Ecto neural progenitor cell (in vitro differentiated cells): Measurements from ENCODE around the gene CNTNAP2.

Experiments
- DNase-seq: peaks from one replicate; pipeline ENCODE4 v3.0.0-alpha.2; 2018; ENCODE audit warnings: low spot score

The CNTNAP2 gene

DNA sequence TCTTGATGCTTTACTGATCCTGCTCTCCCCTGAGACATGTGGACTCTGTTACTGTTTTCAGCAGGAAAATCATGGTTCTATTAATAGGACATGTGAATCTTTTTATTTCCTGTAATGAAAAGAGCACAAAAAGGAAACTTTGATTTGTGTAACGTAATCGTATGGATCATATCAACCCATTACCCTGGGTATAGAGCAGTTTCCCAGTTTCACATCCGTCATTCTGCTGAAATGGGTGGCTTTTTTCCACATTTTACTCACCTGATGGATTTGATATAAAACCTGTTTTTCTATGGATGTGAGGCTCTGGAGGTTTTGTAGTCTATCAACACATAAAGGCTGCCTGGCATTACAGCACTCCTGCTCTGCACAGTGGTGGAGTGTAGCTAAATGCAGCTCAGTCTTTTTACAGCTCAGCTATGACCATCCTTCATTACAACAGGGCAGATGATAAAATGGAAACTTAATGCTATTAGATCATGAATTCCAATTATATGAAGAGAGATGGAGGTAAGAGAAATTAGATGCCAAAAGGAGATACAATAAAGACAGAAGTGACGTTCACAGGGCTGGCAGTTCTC is 1987.6 kb downstream of the CNTNAP2 start:
- DNase-seq, result no peak

- no peak for DNase-seq
Observed at GRCh38 chr7:148104924-148105323, 1988.3 kb downstream of the CNTNAP2 start.

DNA sequence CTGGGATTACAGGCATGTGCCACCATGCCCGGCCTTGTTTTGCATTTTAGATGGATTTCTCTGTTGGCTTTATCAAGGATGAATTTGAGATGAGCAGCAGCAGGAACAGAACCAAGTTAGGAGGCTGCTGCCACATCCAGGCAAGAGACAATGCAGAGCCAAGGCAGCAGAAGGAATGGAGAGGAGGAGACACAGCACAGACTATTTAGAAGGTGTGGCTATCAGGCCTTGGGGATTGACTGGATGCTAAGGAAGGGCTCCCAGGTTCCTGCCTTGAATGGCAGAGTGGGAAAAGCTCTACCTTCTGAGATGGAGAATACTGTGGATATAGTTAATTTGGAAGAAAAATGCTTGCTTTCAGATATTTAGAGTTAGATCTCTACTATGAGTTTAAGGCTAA is 1989.3 kb downstream of the CNTNAP2 start:
- no peak for DNase-seq

- no peak for DNase-seq
Observed at GRCh38 chr7:148107443-148108127, 1991.0 kb downstream of the CNTNAP2 start.

DNA sequence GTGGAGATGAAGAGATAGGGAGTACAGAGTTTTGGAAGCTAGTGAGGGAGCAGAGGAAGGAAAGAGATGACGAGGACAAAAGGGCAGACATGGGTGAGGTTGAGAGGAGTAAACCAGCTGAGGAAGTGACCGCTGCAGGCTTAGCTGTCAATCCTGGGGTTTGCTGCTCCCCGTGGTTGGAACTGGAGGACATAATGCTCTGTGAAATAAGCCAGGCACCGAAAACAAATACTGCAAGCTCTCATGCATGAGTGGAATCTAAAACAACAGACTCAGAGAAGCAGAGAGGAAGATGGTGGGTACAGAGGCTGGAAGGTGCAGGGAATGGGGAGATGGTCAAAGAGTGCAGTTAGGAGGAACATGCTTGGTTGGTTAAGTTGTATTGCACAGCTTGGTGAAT is 1991.8 kb downstream of the CNTNAP2 start:
- DNase-seq, result no peak

DNA sequence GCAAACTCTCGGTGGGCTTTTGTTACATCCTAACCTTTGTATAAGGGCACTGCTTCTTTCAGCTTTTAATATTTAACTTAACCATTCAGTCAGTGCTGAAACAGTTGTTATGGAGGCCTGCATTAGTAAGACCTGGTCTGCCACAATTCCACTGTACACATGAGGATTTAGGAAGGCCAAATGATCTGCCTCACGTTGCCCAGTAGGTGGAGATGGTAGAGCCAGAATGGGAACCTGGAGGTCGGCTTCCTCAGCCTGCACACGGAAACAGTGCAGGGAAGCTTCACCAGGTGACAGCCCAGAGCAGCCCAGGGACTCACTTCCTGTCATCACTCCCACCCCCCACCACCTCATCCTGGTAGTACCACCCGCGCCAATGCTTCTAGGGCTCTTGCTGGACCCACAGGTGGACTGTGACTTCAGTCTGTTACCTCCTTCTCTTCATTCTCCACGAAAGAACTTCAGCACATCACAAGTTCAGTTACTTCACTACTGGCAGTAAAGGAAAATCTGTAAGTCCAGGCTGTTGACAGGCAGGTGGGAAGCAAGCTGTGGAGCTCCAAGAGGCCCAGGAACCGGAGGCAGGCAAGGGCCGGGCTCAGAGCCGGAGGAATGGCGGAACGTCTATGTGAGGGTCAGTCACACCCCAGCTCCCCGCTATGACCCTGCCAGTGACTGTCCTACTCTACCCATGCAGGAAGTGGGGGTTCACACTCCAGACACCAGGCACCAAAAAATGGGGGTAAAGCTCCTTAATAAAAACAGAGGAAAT is 1993.7 kb downstream of the CNTNAP2 start:
- no peak for DNase-seq

GRCh38 chr7:148114804-148115203 is 1998.2 kb downstream of the CNTNAP2 start:
- no peak for DNase-seq

GRCh38 chr7:148115308-148115707 is 1998.7 kb downstream of the CNTNAP2 start:
- no peak for DNase-seq

GRCh38 chr7:148116195-148116594 is 1999.6 kb downstream of the CNTNAP2 start:
- DNase-seq, result no peak

DNA sequence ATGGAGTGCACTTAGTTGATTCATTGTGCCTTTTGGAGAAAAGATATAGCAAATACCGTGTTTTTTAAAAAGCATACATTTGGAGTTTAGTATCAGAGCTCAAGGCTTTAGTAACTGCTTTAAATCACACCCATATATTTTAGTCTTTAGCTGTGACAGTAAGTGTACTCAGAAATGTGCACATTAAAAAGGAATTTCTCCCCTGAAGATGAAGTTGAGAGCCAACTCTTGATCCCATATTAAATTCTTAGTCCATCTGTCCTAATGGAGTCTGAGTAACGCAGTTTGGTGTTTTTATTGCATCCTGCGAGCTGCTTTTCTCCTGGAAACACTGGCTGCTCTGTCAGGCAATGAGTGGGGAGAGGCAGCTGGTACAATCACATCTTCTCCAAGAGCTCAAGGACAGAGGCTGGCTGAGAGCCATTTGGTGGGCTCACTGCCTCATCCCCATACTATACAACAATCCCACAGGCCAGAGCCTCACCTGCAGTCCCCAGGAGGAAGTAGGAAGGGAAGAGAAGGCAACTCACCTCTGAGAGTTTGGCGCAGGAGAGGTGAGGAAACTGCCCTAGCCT is 2000.3 kb downstream of the CNTNAP2 start:
- no peak for DNase-seq

DNA sequence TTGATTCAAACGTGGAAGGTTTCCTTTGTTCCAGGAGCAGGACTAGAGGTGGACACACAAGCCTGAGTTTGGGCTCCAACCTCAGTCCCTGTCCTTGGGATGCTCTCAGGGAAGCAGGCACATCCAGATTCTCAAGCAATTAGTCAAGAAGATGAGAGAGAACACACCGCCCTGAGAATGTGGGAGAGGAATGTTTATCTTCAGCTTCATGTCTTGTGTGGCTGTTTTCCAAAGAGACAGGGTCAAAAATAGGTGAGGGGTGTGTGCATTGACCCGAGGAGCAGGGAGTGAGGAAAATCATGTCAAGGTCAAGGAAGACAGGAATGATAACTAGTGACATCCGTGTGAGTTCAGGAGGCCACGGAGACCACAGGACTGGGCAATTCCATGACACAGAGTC is 2001.8 kb downstream of the CNTNAP2 start:
- DNase-seq, result no peak

GRCh38 chr7:148121401-148121800 is 2004.8 kb downstream of the CNTNAP2 start:
- DNase-seq, result no peak

- no peak for DNase-seq
Observed at GRCh38 chr7:148121847-148122246, 2005.2 kb downstream of the CNTNAP2 start.

GRCh38 chr7:148124477-148124876 is 2007.9 kb downstream of the CNTNAP2 start:
- DNase-seq, result no peak

- DNase-seq, result no peak
Observed at GRCh38 chr7:148127374-148127773, 2010.8 kb downstream of the CNTNAP2 start.

DNA sequence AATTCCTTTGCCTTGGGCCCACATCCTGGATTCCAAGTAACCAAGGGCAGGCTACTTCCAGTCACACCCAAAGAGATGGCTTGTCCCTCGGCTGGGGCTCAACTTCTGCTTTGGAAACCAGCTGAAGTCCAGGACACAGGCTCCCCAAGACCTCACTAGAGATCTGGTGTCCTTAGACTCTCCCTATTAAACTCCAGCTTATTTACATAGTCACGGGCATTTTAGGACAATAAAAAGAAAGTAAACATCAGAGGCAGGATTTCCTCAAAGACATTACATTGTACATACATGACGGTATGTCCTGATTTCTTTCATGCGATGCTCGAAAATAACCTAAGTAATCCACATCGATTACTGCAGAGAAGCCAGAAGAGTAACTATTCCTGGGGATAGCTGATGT is 2012.4 kb downstream of the CNTNAP2 start:
- no peak for DNase-seq

- no peak for DNase-seq
Observed at GRCh38 chr7:148135116-148135515, 2018.5 kb downstream of the CNTNAP2 start.

- no peak for DNase-seq
Observed at GRCh38 chr7:148135997-148136396, 2019.4 kb downstream of the CNTNAP2 start.

DNA sequence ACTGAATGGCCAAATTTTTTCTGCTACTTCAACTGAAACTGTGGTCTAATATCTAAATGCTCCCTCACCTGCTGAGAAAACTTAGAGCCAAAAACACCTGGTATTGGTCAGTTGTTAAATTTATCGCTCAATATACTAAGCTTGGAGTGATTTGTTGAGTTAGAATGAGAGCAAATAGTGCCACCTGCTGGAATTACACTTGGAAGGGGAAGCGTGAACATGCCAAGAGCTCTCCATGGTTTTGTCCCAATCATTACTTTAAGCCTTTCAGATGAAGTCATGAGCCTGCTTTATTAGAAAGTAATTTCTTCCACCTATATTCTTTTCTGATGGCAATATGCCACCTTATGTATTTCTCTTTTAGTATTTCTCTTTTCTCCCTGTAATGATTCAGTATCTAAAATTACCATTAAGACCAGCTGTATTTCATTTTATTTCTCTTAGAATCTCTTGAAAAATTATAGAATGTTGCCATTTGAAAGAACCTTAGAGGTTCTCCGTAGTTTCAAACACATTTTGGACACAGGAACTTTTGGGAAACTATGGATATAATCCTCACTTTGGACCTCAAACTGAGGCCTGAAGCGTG is 2026.2 kb downstream of the CNTNAP2 start:
- no peak for DNase-seq

- DNase-seq, result no peak
Observed at GRCh38 chr7:148144827-148145226, 2028.2 kb downstream of the CNTNAP2 start.

DNA sequence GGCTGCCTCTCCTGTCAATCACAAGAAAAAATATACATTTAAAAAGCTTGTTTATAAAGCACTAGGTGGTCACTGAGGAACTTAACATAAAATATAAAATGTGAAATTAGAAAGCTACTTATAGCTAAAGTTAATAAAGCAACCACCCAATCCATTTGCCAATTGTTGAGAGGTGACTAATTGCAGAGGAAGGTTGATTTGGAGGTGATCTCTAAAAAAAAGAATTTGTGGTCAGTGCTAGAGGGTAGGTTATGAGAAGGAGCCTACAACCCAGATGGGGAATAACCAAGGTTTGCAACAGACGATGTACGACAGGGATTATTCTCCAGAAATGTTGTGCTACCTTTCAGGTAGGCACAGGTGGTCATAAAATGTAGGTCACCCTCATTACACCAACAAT is 2029.7 kb downstream of the CNTNAP2 start:
- DNase-seq, result no peak

DNA sequence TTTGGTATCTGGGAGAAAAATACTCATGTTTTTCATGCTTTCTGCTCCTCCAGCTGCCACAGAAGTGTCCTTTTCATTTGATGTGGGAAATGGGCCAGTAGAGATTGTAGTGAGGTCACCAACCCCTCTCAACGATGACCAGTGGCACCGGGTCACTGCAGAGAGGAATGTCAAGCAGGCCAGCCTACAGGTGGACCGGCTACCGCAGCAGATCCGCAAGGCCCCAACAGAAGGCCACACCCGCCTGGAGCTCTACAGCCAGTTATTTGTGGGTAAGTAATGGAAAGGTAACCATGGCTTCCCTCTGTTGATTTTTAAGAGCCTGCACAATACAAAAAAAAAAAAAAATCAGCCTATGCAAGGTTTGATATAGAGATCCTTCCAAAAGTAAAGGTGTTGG is 2030.8 kb downstream of the CNTNAP2 start:
- no peak for DNase-seq

- DNase-seq, result no peak
Observed at GRCh38 chr7:148148456-148148855, 2031.9 kb downstream of the CNTNAP2 start.
